ENCODE data around the gene C4BPB.
"Not testable (repeated sequence)": the region's sequence is repeated elsewhere in the genome, so short reads cannot be mapped to it uniquely, and the experiment has no call there.

The C4BPB gene, protein sequence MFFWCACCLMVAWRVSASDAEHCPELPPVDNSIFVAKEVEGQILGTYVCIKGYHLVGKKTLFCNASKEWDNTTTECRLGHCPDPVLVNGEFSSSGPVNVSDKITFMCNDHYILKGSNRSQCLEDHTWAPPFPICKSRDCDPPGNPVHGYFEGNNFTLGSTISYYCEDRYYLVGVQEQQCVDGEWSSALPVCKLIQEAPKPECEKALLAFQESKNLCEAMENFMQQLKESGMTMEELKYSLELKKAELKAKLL

DNA sequence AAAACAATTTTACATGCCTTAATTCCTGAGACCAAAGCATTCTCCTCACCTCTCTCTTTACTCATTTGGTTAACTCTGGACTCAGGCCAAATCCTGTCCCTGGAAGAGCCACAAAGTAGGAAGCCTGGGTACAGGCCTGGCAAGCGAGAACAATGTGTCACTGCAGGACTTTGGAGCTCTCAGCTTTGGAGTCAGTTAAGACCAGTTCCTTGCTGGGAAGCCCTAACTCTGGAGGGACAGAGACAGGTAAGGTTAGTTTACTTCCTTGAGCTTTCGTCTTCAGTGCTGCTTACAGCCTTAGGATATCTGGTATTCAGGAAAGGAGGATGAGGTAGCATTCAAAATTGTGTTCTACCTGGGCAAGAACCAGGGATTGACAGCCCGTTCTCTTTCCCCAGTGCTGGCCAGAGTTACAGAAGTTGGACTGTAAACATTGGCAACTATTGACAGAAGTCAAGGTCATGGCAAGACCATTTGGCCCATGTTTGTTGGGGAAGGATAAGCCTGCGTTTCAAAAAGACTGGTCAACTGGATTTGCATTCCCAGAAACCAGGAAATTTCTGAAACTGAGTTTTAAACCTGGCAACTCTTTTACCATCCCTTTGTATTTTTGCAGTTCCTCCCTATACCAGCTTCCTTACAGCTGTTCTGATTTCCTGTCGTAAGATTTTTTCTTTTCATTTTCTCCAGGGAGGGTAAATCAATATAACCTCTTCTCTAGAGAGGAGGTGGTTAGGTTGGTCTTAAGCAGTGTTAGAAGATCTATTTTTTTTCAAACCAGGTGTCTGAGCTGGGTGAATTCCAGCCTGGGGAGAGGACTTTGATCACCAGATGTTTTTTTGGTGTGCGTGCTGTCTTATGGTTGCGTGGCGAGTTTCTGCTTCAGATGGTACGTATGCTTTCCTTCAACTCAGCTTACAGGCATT, at the start of gene C4BPB:
TSS of gene C4BPB (plus strand) at position 160 of the 926 bp plus-strand sequence. CDS start at position 832, 672 bp downstream.
- DNase-seq: no peak

DNA sequence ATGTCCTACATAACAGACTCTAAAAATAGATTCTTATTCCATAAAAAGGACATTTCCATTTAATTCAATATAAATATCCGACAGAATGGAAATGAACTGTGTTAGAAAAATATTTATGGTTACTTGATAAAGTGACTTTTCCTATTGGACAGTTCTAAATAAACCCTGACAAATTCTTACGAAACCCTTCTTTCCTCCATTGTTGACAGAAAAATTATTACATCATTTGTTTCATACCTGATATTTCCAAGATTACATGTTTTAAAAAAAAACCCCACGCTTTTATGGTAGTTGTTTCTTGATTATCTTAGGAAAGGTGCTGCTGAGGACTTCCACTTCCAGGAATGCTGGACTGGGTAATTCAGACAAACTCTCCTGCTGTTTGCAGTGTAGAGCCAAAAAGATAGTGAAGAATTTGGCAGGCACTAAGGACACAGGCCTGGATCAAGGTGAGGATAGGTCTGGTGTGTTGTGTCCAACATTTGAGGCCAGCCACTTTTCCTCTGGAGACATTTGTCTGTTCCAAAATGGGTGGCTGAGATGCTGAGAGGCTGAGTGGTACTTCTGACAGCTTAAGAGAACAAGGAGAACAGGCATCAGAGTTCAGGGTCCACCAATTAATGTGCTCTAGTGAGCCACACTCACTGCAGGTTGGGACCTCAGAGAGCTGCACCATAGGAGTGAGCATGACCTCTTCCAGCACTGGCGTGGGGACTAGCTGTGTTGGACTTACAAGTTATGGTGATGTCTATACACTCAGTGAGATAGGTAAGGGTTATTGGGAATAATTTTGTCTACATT, 49.1 kb upstream of the C4BPB start:
- no peak for DNase-seq

DNA sequence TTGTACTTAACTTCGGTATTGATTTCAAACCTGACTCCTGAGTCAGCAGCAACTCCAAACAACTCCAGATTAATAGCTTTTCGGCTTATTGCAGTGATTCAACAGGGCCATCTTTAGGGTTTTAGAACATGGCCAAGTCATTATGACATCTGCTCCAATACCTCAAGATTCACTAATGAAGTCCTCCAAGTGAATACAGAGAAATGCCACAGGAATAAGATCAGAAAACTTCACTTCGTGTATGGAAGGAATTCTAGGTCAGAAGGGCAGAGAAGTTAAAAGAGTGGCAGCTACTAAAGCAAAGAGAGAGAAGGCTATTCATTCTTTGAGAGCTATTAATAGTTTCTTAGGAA, 48.5 kb upstream of the C4BPB start:
- DNase-seq: no peak

DNA sequence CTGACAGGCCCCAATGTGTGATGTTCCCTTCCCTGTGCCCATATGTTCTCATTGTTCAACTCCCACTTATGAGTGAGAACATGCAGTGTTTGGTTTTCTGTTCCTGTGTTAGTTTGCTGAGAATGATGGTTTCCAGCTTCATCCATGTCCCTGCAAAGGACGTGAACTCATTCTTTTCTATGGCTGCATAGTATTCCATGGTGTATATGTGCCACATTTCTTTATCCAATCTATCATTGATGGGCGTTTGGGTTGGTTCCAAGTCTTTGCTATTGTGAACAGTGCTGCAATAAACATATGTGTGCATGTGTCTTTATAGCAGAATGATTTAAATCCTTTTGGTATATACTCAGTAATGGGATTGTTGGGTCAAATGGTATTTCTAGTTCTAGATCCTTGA, 47.3 kb upstream of the C4BPB start:
- not testable (repeated sequence) for DNase-seq

DNA sequence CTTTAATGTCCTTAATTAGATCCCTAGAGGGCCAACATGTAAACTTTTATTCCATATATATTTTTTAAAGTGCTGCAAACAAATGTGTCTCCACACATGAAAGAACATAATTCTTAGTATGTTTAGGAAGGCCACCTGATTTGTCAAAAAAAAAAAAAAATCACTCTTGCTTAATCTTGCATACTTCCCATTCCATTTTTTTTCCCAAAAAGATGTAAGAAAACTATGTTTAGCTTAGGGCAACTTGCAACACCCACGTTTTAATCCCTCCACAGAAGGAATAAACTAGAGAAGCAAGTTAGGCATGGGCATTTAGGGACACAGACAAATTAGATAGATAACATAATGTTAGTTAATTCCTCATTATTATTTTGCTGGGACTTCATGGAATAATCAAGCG, 43.2 kb upstream of the C4BPB start:
- no peak for DNase-seq

DNA sequence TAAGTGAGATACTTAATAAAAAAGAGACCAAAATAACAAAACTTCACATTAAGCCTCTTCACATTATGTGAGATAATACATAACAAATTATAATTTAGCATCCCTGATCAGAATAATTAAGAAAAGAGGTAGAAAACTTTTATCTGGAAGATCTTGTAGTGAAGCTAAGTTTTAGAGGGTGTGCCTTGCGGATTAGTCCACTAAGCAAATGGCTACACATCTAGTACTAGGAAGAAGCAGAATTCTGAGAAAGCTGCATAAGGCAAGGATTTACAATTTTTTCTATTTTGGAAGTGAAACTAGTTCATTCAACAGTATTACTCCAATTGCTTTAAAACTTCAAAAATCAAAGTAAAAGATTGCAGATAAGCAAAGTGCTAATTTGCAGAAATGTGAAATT, 41.2 kb upstream of the C4BPB start:
- DNase-seq: no peak

DNA sequence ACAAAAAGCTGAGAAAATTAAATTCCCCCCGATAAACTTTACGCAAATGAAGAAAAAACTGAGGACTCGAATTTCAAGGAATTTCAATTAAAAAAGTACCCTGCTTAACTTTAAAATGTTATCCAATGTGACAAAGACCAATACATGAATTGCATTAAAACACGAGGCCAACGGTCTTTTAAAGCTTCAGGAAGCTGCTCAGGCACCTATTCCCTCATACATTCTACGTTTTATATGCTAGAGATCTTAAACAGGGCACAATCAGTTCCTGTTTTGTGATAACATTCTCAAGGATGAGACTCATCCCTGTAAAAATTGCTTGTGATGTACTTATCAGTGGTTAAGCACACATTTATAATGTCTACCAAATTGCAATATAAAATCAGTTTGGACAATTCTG, 40.6 kb upstream of the C4BPB start:
- no peak for DNase-seq

DNA sequence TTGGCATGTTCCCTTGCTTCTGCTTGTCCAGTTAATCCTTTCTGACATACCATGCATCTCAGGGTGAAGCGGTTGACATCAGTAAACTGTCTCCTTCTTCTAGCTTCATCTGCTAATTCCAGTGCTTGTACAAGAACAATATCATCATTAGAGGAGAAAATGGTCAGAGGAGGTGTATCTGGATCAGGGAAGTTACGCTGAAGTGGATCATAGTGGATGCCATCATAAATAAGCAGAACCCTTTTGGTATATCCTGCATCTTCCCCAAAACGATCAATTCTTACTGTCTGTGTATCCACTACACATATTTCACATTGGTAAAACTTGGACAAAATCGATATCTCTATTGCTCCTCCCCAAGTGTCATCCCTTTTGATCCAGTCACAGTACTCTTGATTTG, 39.6 kb upstream of the C4BPB start:
- no peak for DNase-seq

DNA sequence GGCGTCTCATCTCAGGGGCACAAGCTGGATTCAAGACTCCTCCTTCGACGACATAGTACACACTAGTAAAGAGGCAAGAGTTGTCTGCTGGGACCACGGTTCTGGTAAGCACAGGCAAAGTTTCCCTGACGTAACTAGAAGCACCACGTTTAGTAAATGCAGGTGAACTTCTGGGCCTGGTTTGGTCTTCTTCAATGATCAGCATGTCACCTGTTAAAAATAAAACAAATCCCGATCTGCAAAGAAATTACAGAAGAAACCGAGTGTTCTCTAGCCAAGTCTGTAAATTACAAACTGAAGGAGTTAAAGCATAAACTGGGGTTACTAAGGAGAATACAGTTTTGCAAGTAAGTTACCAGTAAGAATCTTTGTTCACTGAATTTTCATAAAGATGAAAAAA, 39.1 kb upstream of the C4BPB start:
- no peak for DNase-seq

DNA sequence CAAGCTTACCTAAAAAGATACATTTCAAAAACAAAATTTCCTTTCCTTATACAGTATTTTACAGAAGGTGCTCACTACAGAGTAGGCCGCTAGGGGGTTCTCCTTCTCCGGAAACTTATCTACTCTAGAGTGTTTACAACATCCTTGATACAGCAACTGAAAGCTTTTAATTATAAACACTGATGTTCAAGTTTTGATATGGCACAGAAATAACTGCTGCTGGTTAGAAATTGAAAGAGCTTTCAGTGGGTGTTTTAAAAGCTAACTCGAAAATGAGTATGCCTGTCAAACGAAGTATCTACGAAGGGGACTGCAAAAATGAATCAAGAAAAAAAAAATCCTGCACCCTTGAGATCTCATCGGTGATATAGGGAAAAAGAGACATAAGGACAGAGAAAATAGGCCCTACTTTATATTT, 38.7 kb upstream of the C4BPB start:
- peak; percentile 63 for DNase-seq

DNA sequence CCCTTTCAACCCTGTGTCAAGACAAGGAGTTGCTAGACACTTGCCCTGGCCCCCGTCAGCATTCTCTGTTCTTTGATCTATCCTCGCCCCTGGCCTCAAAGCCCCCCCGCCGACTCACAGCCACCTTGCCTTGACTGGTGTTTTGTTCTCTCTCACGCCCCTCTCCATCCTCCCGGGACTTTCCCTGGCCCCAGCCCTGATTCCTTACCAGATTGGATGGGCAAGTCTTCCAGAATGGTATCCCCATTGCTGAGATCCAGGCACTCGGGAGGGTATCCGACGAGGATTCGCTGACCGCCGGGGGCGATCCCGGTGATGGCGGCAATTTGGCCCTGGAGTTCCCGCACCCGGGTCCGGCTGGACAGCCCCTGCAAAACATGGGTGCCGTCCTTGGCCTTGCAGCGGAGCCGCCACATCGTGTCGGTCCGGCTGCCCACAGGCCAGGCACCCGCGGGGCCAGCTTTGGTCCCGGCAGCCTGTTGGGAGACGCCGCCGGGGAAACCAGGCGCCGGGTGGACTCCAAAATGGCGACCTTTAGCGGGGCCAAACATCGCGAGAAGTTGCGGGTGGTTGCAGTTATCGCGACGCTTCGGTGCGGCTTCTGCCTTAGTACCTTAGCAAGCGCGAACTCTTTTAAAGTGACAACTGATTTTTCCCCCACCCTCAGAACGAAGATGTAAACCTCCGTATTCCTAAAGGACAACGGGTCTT, 38.0 kb upstream of the C4BPB start:
- DNase-seq: peak; percentile 95

DNA sequence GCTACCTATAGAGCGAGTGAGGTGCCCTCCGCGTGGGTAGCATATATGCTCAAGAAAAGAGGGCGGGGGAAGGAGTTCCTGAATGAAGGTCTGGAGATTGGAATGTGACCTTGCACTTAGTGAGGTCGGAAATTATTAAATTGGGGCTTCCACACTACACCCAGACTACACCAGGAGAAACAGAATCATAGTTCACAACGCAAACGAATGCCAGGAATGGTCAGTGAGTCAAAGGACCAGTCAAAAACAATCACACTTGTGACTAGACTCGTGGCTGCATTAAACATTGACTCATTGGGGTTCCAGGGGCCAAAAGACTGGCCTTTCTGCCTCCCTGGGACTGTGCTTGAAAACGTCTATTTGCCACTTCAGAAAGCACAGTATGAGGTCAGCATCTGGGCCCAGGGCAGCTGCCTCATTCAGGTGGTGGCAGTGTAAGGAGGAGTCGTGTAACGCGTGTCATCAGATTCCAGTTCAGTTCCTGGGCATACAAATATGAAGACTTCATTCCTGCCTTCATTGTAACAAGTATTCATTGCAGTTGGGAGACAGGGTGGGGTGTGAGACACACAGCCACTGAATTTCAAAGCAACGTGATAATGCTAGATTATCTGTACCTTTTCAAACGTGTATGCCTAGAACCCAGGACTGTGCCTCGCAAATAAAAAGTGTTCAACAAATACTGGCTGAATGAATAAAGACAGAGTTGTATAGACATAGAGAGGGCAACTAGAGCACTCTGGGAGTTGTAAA, 37.3 kb upstream of the C4BPB start, which contains the start of gene YOD1:
TSS of gene YOD1 (minus strand) at position 18 of the 753 bp plus-strand sequence. CDS start 178 bp downstream, outside the sequence.
- peak; percentile 21 for DNase-seq

DNA sequence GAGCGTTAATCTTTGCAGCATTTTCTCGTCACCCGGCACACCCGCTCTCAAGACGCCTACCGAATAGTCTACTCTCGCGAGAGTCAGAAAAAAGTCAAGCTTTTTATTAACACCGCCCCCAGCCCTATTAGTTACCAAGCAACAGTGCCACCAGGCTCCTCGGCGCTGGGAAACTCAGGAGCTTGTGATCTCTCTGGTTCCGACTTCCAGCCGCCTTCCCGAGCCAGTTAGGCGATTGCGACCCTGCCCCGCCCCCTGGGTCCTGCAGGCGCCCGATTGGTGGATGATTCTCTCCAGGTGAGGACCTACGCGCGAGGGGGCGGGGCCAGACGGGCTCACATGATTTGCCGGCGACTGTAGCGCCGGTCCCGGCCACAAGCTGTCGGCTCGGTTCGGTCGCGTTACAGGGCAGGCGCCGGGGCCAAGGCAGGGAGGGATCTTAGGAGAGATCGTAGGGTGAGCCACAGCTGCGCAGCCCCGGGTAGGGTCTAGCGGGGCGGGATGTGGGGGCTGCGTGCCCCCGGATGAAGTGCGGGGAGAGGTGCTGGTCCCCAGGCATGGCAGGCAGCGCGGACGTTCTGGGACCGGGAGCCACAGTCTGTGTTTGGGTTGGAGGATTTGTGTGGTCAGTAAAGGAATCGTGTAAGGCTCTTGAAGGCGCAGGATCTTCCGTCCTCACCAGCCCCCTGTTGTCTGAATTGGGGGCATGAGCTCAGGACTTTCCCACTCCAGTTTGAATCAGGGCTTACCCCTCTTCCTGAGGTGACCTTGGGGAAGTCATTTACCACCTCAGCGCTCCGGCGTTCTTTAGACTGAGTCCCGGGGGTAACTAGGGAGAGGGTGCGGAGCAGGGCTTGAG, 35.5 kb upstream of the C4BPB start, which contains the start of gene PFKFB2:
TSS of gene PFKFB2 (plus strand) at position 365 of the 859 bp plus-strand sequence. CDS start 1,443 bp downstream, outside the sequence.
- DNase-seq: peak; percentile 97

DNA sequence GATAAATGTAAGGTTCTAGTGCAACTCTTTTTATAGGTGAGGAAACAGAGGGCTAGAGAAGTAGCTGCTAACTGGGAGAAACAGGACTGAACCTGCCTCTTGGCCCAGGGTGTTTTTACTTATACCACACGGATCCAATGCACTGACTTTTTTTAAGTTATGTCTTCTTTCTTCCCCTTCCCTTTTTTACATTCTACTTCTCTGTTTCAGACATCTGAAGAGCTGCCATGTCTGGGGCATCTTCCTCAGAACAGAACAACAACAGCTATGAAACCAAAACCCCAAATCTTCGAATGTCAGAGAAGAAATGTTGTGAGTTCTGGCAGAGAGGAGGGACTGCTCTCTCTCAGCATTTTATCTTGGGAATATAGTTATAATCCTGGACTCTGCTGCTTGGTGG, 34.2 kb upstream of the C4BPB start:
- DNase-seq: no peak

DNA sequence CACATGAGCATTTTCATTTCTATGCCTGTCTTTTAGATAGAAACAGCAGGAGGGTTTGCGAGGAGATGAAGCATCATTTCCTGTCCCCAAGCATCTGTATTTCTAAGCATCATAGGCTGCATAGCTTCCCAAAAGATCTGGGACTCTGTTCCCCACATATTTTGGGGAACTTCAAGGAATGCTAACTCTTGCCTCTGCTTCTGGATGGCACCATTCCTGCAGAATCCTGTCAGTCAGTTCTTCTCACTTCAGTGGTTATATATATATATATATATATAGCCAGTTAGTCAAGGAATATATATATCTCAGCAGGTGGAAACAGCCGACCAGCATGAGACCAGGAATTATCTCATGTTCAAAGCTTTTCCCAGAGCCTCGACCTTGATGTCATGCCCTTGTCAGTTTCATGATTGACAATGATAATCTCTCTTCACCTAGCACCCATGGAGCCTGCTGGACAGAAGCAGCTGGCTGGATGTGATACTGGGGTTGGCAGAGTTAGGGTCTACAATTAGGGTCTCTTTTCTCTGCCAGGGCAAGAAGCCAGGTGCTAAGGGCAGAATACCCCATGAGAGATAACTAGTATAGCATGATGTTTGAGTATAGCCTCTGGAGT, 33.2 kb upstream of the C4BPB start:
- no peak for DNase-seq

DNA sequence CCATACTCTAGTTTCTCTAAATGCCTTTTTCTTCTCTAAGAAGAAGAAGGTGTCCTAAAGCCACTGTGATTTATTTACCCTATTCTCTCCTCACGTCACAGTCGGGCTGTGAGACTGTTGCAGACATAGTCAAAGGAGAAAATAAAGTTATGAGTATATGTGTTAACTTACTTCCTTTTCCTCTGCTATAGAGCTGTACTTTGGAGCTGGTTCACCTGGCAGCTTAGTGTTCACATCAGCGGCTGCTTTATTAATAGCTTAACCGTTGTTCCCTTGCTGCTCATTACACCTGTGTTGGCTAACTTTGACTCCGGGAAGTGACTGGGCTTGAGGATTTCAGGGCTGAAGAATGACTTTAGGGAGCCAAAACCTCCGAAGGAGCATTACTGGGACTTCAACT, 32.0 kb upstream of the C4BPB start:
- no peak for DNase-seq

DNA sequence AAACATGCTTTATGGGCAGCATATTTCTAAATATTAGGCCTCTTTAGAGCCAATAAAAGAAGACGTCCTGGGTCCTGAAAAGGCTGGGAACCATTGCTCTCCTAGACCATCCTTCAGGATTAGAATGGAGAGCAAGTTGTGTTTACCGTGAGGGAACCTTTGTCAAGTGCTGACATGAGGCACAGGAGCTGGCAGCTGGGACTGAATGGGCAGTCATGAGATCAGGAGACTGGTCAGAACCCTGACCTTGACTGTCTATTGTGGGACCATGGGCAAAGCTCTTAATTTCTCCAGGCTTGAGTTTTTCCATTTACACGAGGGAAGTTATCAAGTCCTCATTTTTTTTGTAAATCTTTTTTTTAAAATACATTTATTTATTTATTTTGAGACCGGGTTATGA, 30.4 kb upstream of the C4BPB start:
- no peak for DNase-seq

DNA sequence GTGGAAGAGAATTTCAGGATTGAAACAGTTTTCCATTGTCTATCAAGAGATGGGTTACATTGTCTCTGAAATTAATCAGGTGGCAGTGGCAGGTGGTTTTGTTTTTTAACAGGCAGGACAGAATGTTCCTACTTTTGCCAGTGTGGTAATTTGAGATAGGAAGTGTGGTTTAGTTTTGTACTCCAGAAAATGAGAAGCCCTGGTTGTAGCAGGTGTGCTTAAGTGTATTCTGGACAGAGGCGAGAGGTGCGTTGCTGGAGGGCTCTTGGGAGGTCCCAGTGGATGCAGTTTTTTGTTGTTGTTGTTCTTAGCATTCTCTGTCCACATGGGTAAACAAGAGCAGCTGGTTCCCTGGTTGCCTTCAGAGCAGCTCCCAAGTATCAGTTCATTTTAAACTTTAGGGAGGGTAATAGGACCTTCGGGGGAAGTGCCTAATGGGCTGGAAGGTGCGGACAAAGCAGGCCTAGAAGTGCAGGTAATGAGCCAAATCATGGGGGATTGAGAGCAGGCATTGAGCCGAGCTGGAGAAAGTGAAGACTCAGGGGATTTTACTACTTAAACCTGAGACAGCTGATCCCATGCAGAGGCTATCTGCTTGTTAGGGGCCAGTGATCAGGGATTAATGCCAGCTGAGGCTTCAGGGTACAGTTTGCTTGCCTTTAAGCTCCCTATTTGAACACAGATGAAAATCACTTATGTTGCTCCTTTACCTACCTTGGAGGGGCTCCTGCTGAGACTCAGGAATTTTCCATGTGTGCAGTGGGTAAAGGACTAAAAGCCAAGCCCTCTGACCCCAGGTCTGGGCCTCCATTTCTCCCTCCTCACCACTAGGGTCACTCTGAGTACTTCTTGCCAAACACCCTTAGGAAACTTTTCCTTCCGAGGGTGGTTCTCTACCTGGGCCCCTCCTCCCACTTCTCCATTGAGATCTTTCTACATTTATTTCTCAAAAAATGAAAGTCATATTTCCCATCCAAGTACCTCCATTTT, 29.5 kb upstream of the C4BPB start:
- DNase-seq: no peak

DNA sequence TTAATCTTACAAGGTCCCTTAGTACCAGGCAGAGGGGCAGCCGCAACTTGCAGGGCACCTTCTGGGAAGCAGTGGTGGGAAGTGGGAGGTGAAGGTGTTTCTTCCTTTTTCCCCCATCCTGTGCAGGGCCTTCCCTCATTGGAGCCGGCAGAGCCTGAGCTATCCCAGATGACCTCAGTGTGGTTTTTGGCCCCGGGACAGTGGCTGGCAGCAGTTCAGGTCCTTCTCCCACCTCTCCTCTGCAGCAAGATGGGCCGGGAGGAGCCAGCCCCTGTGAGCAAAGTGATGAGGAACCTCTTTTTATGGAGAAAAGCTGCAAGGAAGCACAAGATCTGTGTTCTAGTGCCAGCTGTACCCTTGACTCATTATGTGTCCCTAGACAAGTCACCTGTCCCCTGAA, 28.8 kb upstream of the C4BPB start:
- DNase-seq: no peak
